ENCODE measurements around the gene CALN1. TPM values are rescaled to one million over a fixed set of nuclear protein-coding genes. Genes with fewer than 3 reads are reported as not detected.

The CALN1 gene
- polyA plus RNA-seq, 1 donor (not counting 4 experiments of a cell fraction or from before 2014, with no cell fraction given): not detected

GRCh38 chr7:72278550-72278949 lies 133.6 kb downstream of the CALN1 start:
- Histone ChIP-seq H3K27ac (ENCODE audit: control insufficient read depth, insufficient read depth, low read length) (no peak overlapping the region), H3K9me3 (ENCODE audit: control insufficient read depth, low read depth, low read length) (no peaks in the 10 kb centered on the region), H2AFZ (ENCODE audit: control insufficient read depth, low read length) (no peak overlapping the region), H3K4me1 (ENCODE audit: control insufficient read depth, extremely low read depth, insufficient read depth, low read length) (no peaks in the 10 kb centered on the region), H3K4me3 (ENCODE audit: control insufficient read depth in 2 of 3, extremely low read depth in 1 of 3, insufficient read depth in 2 of 3, low read depth in 1 of 3, low read length in 3 of 3) (no peak overlapping the region), H3K36me3 (ENCODE audit: control insufficient read depth in 2 of 2, extremely low read depth in 1 of 2, insufficient read depth in 2 of 2, low read length in 2 of 2) (no peaks in the 10 kb centered on the region), H3K9ac (ENCODE audit: control insufficient read depth, extremely low read depth, insufficient read depth, low read length) (no peak overlapping the region), H3K4me2 (ENCODE audit: control insufficient read depth, extremely low read depth, insufficient read depth, low read depth, low read length) (no peak overlapping the region), H3K27me3 (ENCODE audit: control insufficient read depth, extremely low read depth, insufficient read depth, low read length) (no peaks in the 10 kb centered on the region), H4K20me1 (ENCODE audit: control insufficient read depth, extremely low read depth, insufficient read depth, low read length) (no peaks in the 10 kb centered on the region), H3K9me1 (ENCODE audit: control insufficient read depth, extremely low read depth, insufficient read depth, low read length) (no peaks in the 10 kb centered on the region), H3K79me2 (ENCODE audit: control insufficient read depth, insufficient read depth, low read length) (no peaks in the 10 kb centered on the region)
- no peak for FAIRE-seq
- dilution Hi-C loops (cut with MboI; ENCODE audit: extremely low pct_ligation_motif_present, low sequenced_read_pairs): no loop called here
- TF ChIP-seq EZH2 (IDR thresholded peaks at IDR 0.05; ENCODE audit: low read length) (no peak), CTCF (optimal IDR thresholded peaks at IDR 0.05 in 1 of 3, IDR thresholded peaks at IDR 0.05 in 1 of 3, conservative IDR thresholded peaks at IDR 0.05 in 1 of 3; ENCODE audit: extremely low read depth in 1 of 3, insufficient read depth in 2 of 3, low read length in 3 of 3) (no peak)
- DNase-seq (ENCODE audit: low read depth, low spot score): no peak

GRCh38 chr7:72275382-72276070 lies 136.6 kb downstream of the CALN1 start:
- TF ChIP-seq CTCF (optimal IDR thresholded peaks at IDR 0.05 in 1 of 3, IDR thresholded peaks at IDR 0.05 in 1 of 3, conservative IDR thresholded peaks at IDR 0.05 in 1 of 3; ENCODE audit: extremely low read depth in 1 of 3, insufficient read depth in 2 of 3, low read length in 3 of 3) (no peak), EZH2 (IDR thresholded peaks at IDR 0.05; ENCODE audit: low read length) (no peak)

More at GRCh38 chr7:72275382-72276070, 136.6 kb downstream of the CALN1 start:
- Histone ChIP-seq H3K4me3 (ENCODE audit: control insufficient read depth in 2 of 3, extremely low read depth in 1 of 3, insufficient read depth in 2 of 3, low read depth in 1 of 3, low read length in 3 of 3) (no peak overlapping the region), H3K79me2 (ENCODE audit: control insufficient read depth, insufficient read depth, low read length) (no peaks in the 10 kb centered on the region), H4K20me1 (ENCODE audit: control insufficient read depth, extremely low read depth, insufficient read depth, low read length) (no peaks in the 10 kb centered on the region), H3K36me3 (ENCODE audit: control insufficient read depth in 2 of 2, extremely low read depth in 1 of 2, insufficient read depth in 2 of 2, low read length in 2 of 2) (no peaks in the 10 kb centered on the region), H3K27ac (ENCODE audit: control insufficient read depth, insufficient read depth, low read length) (no peak overlapping the region), H3K4me1 (ENCODE audit: control insufficient read depth, extremely low read depth, insufficient read depth, low read length) (no peaks in the 10 kb centered on the region), H3K4me2 (ENCODE audit: control insufficient read depth, extremely low read depth, insufficient read depth, low read depth, low read length) (no peak overlapping the region), H3K9me1 (ENCODE audit: control insufficient read depth, extremely low read depth, insufficient read depth, low read length) (no peaks in the 10 kb centered on the region), H3K27me3 (ENCODE audit: control insufficient read depth, extremely low read depth, insufficient read depth, low read length) (no peaks in the 10 kb centered on the region), H3K9me3 (ENCODE audit: control insufficient read depth, low read depth, low read length) (no peaks in the 10 kb centered on the region), H2AFZ (ENCODE audit: control insufficient read depth, low read length) (no peak overlapping the region), H3K9ac (ENCODE audit: control insufficient read depth, extremely low read depth, insufficient read depth, low read length) (no peak overlapping the region)
- dilution Hi-C loops (cut with MboI; ENCODE audit: extremely low pct_ligation_motif_present, low sequenced_read_pairs): no loop called here
- DNase-seq (ENCODE audit: low read depth, low spot score) (no peak), FAIRE-seq (no peak)
